ENCODE measurements around the gene SP140L.

The SP140L gene

GRCh38 chr2:230312638-230313037 lies 14.4 kb upstream of the SP140L start:
- peaks cover 6 to 13% of the 10 kb centered on the region in 2 donors for H3K4me1 Mint-ChIP-seq (ENCODE audit: low read depth in 2 of 2)
- ATAC-seq (replicated peaks) (no peak), DNase-seq (no peak)
- no peaks in the 10 kb centered on the region for H3K9me3 Mint-ChIP-seq
- H3K36me3 Mint-ChIP-seq (ENCODE audit: insufficient read depth): peaks cover 21% of the 10 kb centered on the region
- no peaks in the 10 kb centered on the region for H3K27me3 Mint-ChIP-seq
- H3K4me3 Mint-ChIP-seq: no peak overlapping the region
- H3K27ac Mint-ChIP-seq: no peak overlapping the region

- H3K27me3 Mint-ChIP-seq: no peaks in the 10 kb centered on the region
- ATAC-seq (replicated peaks) (no peak), DNase-seq (no peak)
- peaks cover 18% of the 10 kb centered on the region for H3K36me3 Mint-ChIP-seq (ENCODE audit: insufficient read depth)
- H3K4me3 Mint-ChIP-seq: peak overlapping the region; percentile 28 to 38
- H3K4me1 Mint-ChIP-seq (ENCODE audit: low read depth in 2 of 2): peaks cover 34 to 48% of the 10 kb centered on the region in 2 donors
- peak overlapping the region; percentile 11 to 80 for H3K27ac Mint-ChIP-seq
- H3K9me3 Mint-ChIP-seq: no peaks in the 10 kb centered on the region
Measured at GRCh38 chr2:230317366-230317765, 9.6 kb upstream of the SP140L start.

GRCh38 chr2:230318190-230319121 lies 8.5 kb upstream of the SP140L start:
- H3K27me3 Mint-ChIP-seq: no peaks in the 10 kb centered on the region
- peaks cover 37 to 52% of the 10 kb centered on the region in 2 donors for H3K4me1 Mint-ChIP-seq (ENCODE audit: low read depth in 2 of 2)
- H3K4me3 Mint-ChIP-seq: peak overlapping the region; percentile 28 to 64
- DNase-seq (no peak), ATAC-seq (replicated peaks) (no peak)
- H3K27ac Mint-ChIP-seq: peak overlapping the region; percentile 11 to 80
- H3K36me3 Mint-ChIP-seq (ENCODE audit: insufficient read depth): peaks cover 12% of the 10 kb centered on the region
- H3K9me3 Mint-ChIP-seq: peaks cover 0 to 2% of the 10 kb centered on the region in 2 donors

- Mint-ChIP-seq H3K4me1 (ENCODE audit: low read depth in 2 of 2) (peaks cover 40 to 48% of the 10 kb centered on the region in 2 donors), H3K27ac (peak overlapping the region; percentile 11 to 80), H3K9me3 (peaks cover 0 to 2% of the 10 kb centered on the region in 2 donors), H3K36me3 (ENCODE audit: insufficient read depth) (peaks cover 9% of the 10 kb centered on the region), H3K27me3 (no peaks in the 10 kb centered on the region), H3K4me3 (peak overlapping the region; percentile 28 to 64)
- ATAC-seq (replicated peaks) (peak; percentile 97), DNase-seq (peak; percentile 67 to 71 (median 68))
Measured at GRCh38 chr2:230319211-230319862, 7.7 kb upstream of the SP140L start.

GRCh38 chr2:230321031-230321430 lies 6.0 kb upstream of the SP140L start:
- Mint-ChIP-seq H3K27me3 (no peaks in the 10 kb centered on the region), H3K4me1 (ENCODE audit: low read depth in 2 of 2) (peaks cover 44 to 45% of the 10 kb centered on the region in 2 donors), H3K4me3 (peak overlapping the region; percentile 48 to 49), H3K9me3 (peaks cover 0 to 2% of the 10 kb centered on the region in 2 donors), H3K36me3 (ENCODE audit: insufficient read depth) (peaks cover 5% of the 10 kb centered on the region), H3K27ac (peak overlapping the region in 1 of 2 donors; percentile 21)
- no peak for DNase-seq
- ATAC-seq (replicated peaks): no peak

- no peaks in the 10 kb centered on the region for H3K27me3 Mint-ChIP-seq
- peak overlapping the region in 1 of 2 donors; percentile 69 for H3K27ac Mint-ChIP-seq
- ATAC-seq (replicated peaks) (no peak), DNase-seq (no peak)
- H3K4me3 Mint-ChIP-seq: peak overlapping the region in 1 of 2 donors; percentile 21
- peaks cover 0 to 2% of the 10 kb centered on the region in 2 donors for H3K9me3 Mint-ChIP-seq
- peaks cover 55 to 56% of the 10 kb centered on the region in 2 donors for H3K4me1 Mint-ChIP-seq (ENCODE audit: low read depth in 2 of 2)
- peaks cover 12% of the 10 kb centered on the region for H3K36me3 Mint-ChIP-seq (ENCODE audit: insufficient read depth)
Measured at GRCh38 chr2:230322561-230323384, 4.2 kb upstream of the SP140L start.

- peaks cover 0 to 2% of the 10 kb centered on the region in 2 donors for H3K9me3 Mint-ChIP-seq
- no peaks in the 10 kb centered on the region for H3K27me3 Mint-ChIP-seq
- H3K4me1 Mint-ChIP-seq (ENCODE audit: low read depth in 2 of 2): peaks cover 47 to 54% of the 10 kb centered on the region in 2 donors
- H3K36me3 Mint-ChIP-seq (ENCODE audit: insufficient read depth): peaks cover 12% of the 10 kb centered on the region
- no peak for ATAC-seq (replicated peaks)
- H3K27ac Mint-ChIP-seq: peak overlapping the region in 1 of 2 donors; percentile 22
- H3K4me3 Mint-ChIP-seq: no peak overlapping the region
- no peak for DNase-seq
Measured at GRCh38 chr2:230323385-230324106, 3.4 kb upstream of the SP140L start.

GRCh38 chr2:230324503-230324902 lies 2.5 kb upstream of the SP140L start:
- ATAC-seq (replicated peaks) (no peak), DNase-seq (no peak)
- H3K9me3 Mint-ChIP-seq: peaks cover 0 to 2% of the 10 kb centered on the region in 2 donors
- peaks cover 12% of the 10 kb centered on the region for H3K36me3 Mint-ChIP-seq (ENCODE audit: insufficient read depth)
- no peak overlapping the region for H3K4me3 Mint-ChIP-seq
- no peak overlapping the region for H3K27ac Mint-ChIP-seq
- peaks cover 47 to 59% of the 10 kb centered on the region in 2 donors for H3K4me1 Mint-ChIP-seq (ENCODE audit: low read depth in 2 of 2)
- no peaks in the 10 kb centered on the region for H3K27me3 Mint-ChIP-seq

GRCh38 chr2:230325316-230326243 lies 1.4 kb upstream of the SP140L start:
- Mint-ChIP-seq H3K4me1 (ENCODE audit: low read depth in 2 of 2) (peaks cover 52 to 64% of the 10 kb centered on the region in 2 donors), H3K9me3 (peaks cover 0 to 2% of the 10 kb centered on the region in 2 donors), H3K27me3 (no peaks in the 10 kb centered on the region), H3K4me3 (peak overlapping the region; percentile 94 to 99), H3K36me3 (ENCODE audit: insufficient read depth) (peaks cover 16% of the 10 kb centered on the region), H3K27ac (peak overlapping the region; percentile 100)
- ATAC-seq (replicated peaks) (no peak), DNase-seq (no peak)

GRCh38 chr2:230327418-230328154 lies 593 bp downstream of the SP140L start:
- H3K4me3 Mint-ChIP-seq: peak overlapping the region; percentile 94 to 99
- ATAC-seq (replicated peaks) (peak; percentile 13), DNase-seq (no peak)
- H3K27me3 Mint-ChIP-seq: no peaks in the 10 kb centered on the region
- H3K36me3 Mint-ChIP-seq (ENCODE audit: insufficient read depth): peaks cover 28% of the 10 kb centered on the region
- H3K4me1 Mint-ChIP-seq (ENCODE audit: low read depth in 2 of 2): peaks cover 49 to 64% of the 10 kb centered on the region in 2 donors
- peak overlapping the region; percentile 100 for H3K27ac Mint-ChIP-seq
- H3K9me3 Mint-ChIP-seq: peaks cover 0 to 2% of the 10 kb centered on the region in 2 donors

GRCh38 chr2:230328155-230328458 lies 1.1 kb downstream of the SP140L start:
- H3K9me3 Mint-ChIP-seq: peaks cover 0 to 2% of the 10 kb centered on the region in 2 donors
- ATAC-seq (replicated peaks): no peak

More at GRCh38 chr2:230328155-230328458, 1.1 kb downstream of the SP140L start:
- peaks cover 50 to 66% of the 10 kb centered on the region in 2 donors for H3K4me1 Mint-ChIP-seq (ENCODE audit: low read depth in 2 of 2)
- H3K4me3 Mint-ChIP-seq: peak overlapping the region; percentile 94 to 99
- no peak for DNase-seq
- H3K27me3 Mint-ChIP-seq: no peaks in the 10 kb centered on the region
- peak overlapping the region; percentile 86 to 100 for H3K27ac Mint-ChIP-seq
- H3K36me3 Mint-ChIP-seq (ENCODE audit: insufficient read depth): peaks cover 28% of the 10 kb centered on the region

Data from effector memory CD8-positive, alpha-beta T cell (primary cell).